ENCODE results near the gene UCN3. TPM values are rescaled to one million over a fixed set of nuclear protein-coding genes. Genes with fewer than 3 reads are reported as not detected.
"Not testable (repeated sequence)": the region's sequence is repeated elsewhere in the genome, so short reads cannot be mapped to it uniquely, and the experiment has no call there.

The UCN3 gene
- total RNA-seq, 2 experiments from 2014 or later = not detected

GRCh38 chr10:5391790-5392189 is 27.0 kb downstream of the UCN3 start:
- Mint-ChIP-seq H3K4me3 (no peak overlapping the region), H3K36me3 (ENCODE audit: low read depth) (no peaks in the 10 kb centered on the region), H3K9me3 (ENCODE audit: low read depth) (peaks cover 28% of the 10 kb centered on the region), H3K27me3 (peaks cover 6% of the 10 kb centered on the region), H3K4me1 (no peaks in the 10 kb centered on the region), H3K27ac (no peak overlapping the region)
- no peak for DNase-seq
- POLR2A ChIA-PET = interaction anchor here (0.9 kb wide), 1 partner anchor 13 kb away, joined by 7 read pairs; the partner anchor contains the start of gene TUBAL3
- no peak for ATAC-seq
- intact Hi-C loops (cut with DNase I, micrococcal nuclease) = no loop called here
- CTCF ChIA-PET = interaction anchor here (0.7 to 2.2 kb wide), 3 partner anchors 8 to 32 kb away, joined by 3 to 5 read pairs (median 4); partner anchors contain the start of gene TUBAL3

- CTCF ChIA-PET = interaction anchor here (0.7 to 2.2 kb wide), 3 partner anchors 10 to 503 kb away, joined by 3 to 5 read pairs (median 3); no protein-coding TSS in a partner anchor
- intact Hi-C loops (cut with DNase I, micrococcal nuclease) = no loop called here
Observed at GRCh38 chr10:5393529-5393928, 28.8 kb downstream of the UCN3 start.

GRCh38 chr10:5395168-5395567 is 30.4 kb downstream of the UCN3 start:
- Mint-ChIP-seq H3K9me3 (ENCODE audit: low read depth) (peaks cover 15% of the 10 kb centered on the region), H3K27ac (no peak overlapping the region), H3K36me3 (ENCODE audit: low read depth) (no peaks in the 10 kb centered on the region), H3K4me1 (no peaks in the 10 kb centered on the region), H3K27me3 (peaks cover 8% of the 10 kb centered on the region), H3K4me3 (no peak overlapping the region)
- CTCF ChIA-PET = no interaction called here
- intact Hi-C loops (cut with DNase I, micrococcal nuclease) = no loop called here
- POLR2A ChIA-PET = no interaction called here
- DNase-seq (no peak), ATAC-seq (no peak)

More at GRCh38 chr10:5393529-5393928, 28.8 kb downstream of the UCN3 start:
- H3K27me3 Mint-ChIP-seq = peaks cover 8% of the 10 kb centered on the region
- no peak overlapping the region for H3K4me3 Mint-ChIP-seq
- POLR2A ChIA-PET = no interaction called here
- no peak for ATAC-seq
- no peaks in the 10 kb centered on the region for H3K36me3 Mint-ChIP-seq (ENCODE audit: low read depth)
- H3K4me1 Mint-ChIP-seq = no peaks in the 10 kb centered on the region
- H3K9me3 Mint-ChIP-seq (ENCODE audit: low read depth) = peaks cover 25% of the 10 kb centered on the region
- no peak overlapping the region for H3K27ac Mint-ChIP-seq
- no peak for DNase-seq

GRCh38 chr10:5396556-5397300 is 32.0 kb downstream of the UCN3 start:
- Mint-ChIP-seq H3K9me3 (ENCODE audit: low read depth) (peaks cover under 1% of the 10 kb centered on the region), H3K27me3 (peaks cover 8% of the 10 kb centered on the region), H3K4me3 (no peak overlapping the region), H3K27ac (no peak overlapping the region), H3K4me1 (no peaks in the 10 kb centered on the region), H3K36me3 (ENCODE audit: low read depth) (no peaks in the 10 kb centered on the region)
- no peak for DNase-seq
- POLR2A ChIA-PET = interaction anchor here (0.6 kb wide), 1 partner anchor 238 kb away, joined by 3 read pairs; no protein-coding TSS in a partner anchor
- ATAC-seq = no peak
- CTCF ChIA-PET = interaction anchor here (0.7 to 1.1 kb wide), 2 partner anchors 13 to 28 kb away, joined by 4 read pairs; no protein-coding TSS in a partner anchor
- intact Hi-C loops (cut with DNase I, micrococcal nuclease) = no loop called here

GRCh38 chr10:5399332-5399731 is 34.6 kb downstream of the UCN3 start:
- Mint-ChIP-seq H3K36me3 (ENCODE audit: low read depth) (no peaks in the 10 kb centered on the region), H3K4me3 (no peak overlapping the region), H3K9me3 (ENCODE audit: low read depth) (no peaks in the 10 kb centered on the region), H3K27me3 (peaks cover 8% of the 10 kb centered on the region), H3K4me1 (no peaks in the 10 kb centered on the region), H3K27ac (no peak overlapping the region)
- POLR2A ChIA-PET = no interaction called here
- DNase-seq (no peak), ATAC-seq (no peak)
- CTCF ChIA-PET = interaction anchor here (1.0 kb wide), 1 partner anchor 9 kb away, joined by 3 read pairs; no protein-coding TSS in a partner anchor
- intact Hi-C loops (cut with DNase I, micrococcal nuclease) = no loop called here

- intact Hi-C loops (cut with DNase I, micrococcal nuclease) = no loop called here
- ChIA-PET POLR2A (no interaction called here), CTCF (interaction anchor here (0.7 to 1.0 kb wide), 2 partner anchors 8 to 33 kb away, joined by 3 read pairs; no protein-coding TSS in a partner anchor)
- Mint-ChIP-seq H3K27ac (no peak overlapping the region), H3K4me3 (no peak overlapping the region), H3K27me3 (peaks cover 8% of the 10 kb centered on the region), H3K9me3 (ENCODE audit: low read depth) (no peaks in the 10 kb centered on the region), H3K36me3 (ENCODE audit: low read depth) (no peaks in the 10 kb centered on the region), H3K4me1 (no peaks in the 10 kb centered on the region)
- DNase-seq = no peak
- ATAC-seq = no peak
Observed at GRCh38 chr10:5400468-5401240, 35.9 kb downstream of the UCN3 start.

GRCh38 chr10:5402798-5403197 is 38.0 kb downstream of the UCN3 start:
- H3K27ac Mint-ChIP-seq = no peak overlapping the region
- H3K4me3 Mint-ChIP-seq = no peak overlapping the region
- ChIA-PET CTCF (no interaction called here), POLR2A (no interaction called here)
- no peaks in the 10 kb centered on the region for H3K9me3 Mint-ChIP-seq (ENCODE audit: low read depth)
- H3K4me1 Mint-ChIP-seq = no peaks in the 10 kb centered on the region
- peaks cover 2% of the 10 kb centered on the region for H3K27me3 Mint-ChIP-seq
- intact Hi-C loops (cut with DNase I, micrococcal nuclease) = no loop called here
- no peak for ATAC-seq
- no peaks in the 10 kb centered on the region for H3K36me3 Mint-ChIP-seq (ENCODE audit: low read depth)
- no peak for DNase-seq

GRCh38 chr10:5404208-5405041 is 39.7 kb downstream of the UCN3 start, which contains the start of gene TUBAL3:
TSS of gene TUBAL3 (minus strand) at chr10:5404828. CDS start at chr10:5404792, 36 bp downstream.
- H3K27ac Mint-ChIP-seq = no peak within 1 kb of the TSS
- intact Hi-C loops (cut with DNase I, micrococcal nuclease) = no loop called here
- POLR2A ChIA-PET = interaction anchor here (0.6 to 0.9 kb wide), 2 partner anchors 12 to 919 kb away, joined by 3 to 7 read pairs; no protein-coding TSS in a partner anchor
- no peaks in the 10 kb centered on the region for H3K36me3 Mint-ChIP-seq (ENCODE audit: low read depth)
- peaks cover 4% of the 10 kb centered on the region for H3K27me3 Mint-ChIP-seq
- CTCF ChIA-PET = interaction anchor here (0.6 to 2.9 kb wide), 7 partner anchors 13 to 589 kb away, joined by 3 to 8 read pairs (median 3); no protein-coding TSS in a partner anchor
- DNase-seq (no peak), ATAC-seq (no peak)
- no peaks in the 10 kb centered on the region for H3K4me1 Mint-ChIP-seq
- no peak within 1 kb of the TSS for H3K4me3 Mint-ChIP-seq
- H3K9me3 Mint-ChIP-seq (ENCODE audit: low read depth) = no peaks in the 10 kb centered on the region

GRCh38 chr10:5406918-5407317 is 42.2 kb downstream of the UCN3 start:
- H3K4me1 Mint-ChIP-seq = no peaks in the 10 kb centered on the region
- no peaks in the 10 kb centered on the region for H3K36me3 Mint-ChIP-seq (ENCODE audit: low read depth)
- no peak overlapping the region for H3K27ac Mint-ChIP-seq
- no peak overlapping the region for H3K4me3 Mint-ChIP-seq
- ATAC-seq (no peak), DNase-seq (no peak)
- ChIA-PET CTCF (interaction anchor here (2.9 kb wide), 1 partner anchor 26 kb away, joined by 8 read pairs; no protein-coding TSS in a partner anchor), POLR2A (no interaction called here)
- peaks cover 17% of the 10 kb centered on the region for H3K27me3 Mint-ChIP-seq
- H3K9me3 Mint-ChIP-seq (ENCODE audit: low read depth) = peaks cover 2% of the 10 kb centered on the region
- intact Hi-C loops (cut with DNase I, micrococcal nuclease) = no loop called here

- ATAC-seq; intact Hi-C loops (cut with DNase I, micrococcal nuclease); H3K4me1 Mint-ChIP-seq; DNase-seq; POLR2A ChIA-PET; H3K36me3 Mint-ChIP-seq (ENCODE audit: low read depth); H3K9me3 Mint-ChIP-seq (ENCODE audit: low read depth); H3K4me3 Mint-ChIP-seq; H3K27ac Mint-ChIP-seq: not testable (repeated sequence)
- CTCF ChIA-PET = interaction anchor here (1.1 to 1.9 kb wide), 3 partner anchors 31 to 596 kb away, joined by 4 to 5 read pairs (median 4); no protein-coding TSS in a partner anchor
- H3K27me3 Mint-ChIP-seq = peaks cover 17% of the 10 kb centered on the region
Observed at GRCh38 chr10:5410787-5411186, 46.0 kb downstream of the UCN3 start.

- POLR2A ChIA-PET = no interaction called here
- intact Hi-C loops (cut with DNase I, micrococcal nuclease) = loop anchor here in 1 of 2 experiments (1.0 kb wide), 1 partner anchor 586 kb away; the partner anchor contains the start of gene AKR1E2
- Mint-ChIP-seq H3K36me3 (ENCODE audit: low read depth) (no peaks in the 10 kb centered on the region), H3K9me3 (ENCODE audit: low read depth) (peaks cover 2% of the 10 kb centered on the region), H3K27ac (no peak overlapping the region), H3K4me1 (peaks cover 3% of the 10 kb centered on the region), H3K4me3 (no peak overlapping the region), H3K27me3 (peaks cover 17% of the 10 kb centered on the region)
- CTCF ChIA-PET = interaction anchor here (0.8 to 1.2 kb wide), 2 partner anchors 562 to 597 kb away, joined by 4 to 5 read pairs; no protein-coding TSS in a partner anchor
- DNase-seq (no peak), ATAC-seq (no peak)
Observed at GRCh38 chr10:5411941-5412276, 47.1 kb downstream of the UCN3 start.

All from activated CD4-positive, alpha-beta T cell treated with anti-CD3 and anti-CD28 coated beads for 36 hours (primary cell).